CD14-positive monocyte (primary cell): ENCODE measurements around the gene KIF1B. TPM values are rescaled to one million over a fixed set of nuclear protein-coding genes. Genes with fewer than 3 reads are reported as not detected.

Experiments used
- DNase-seq, 3 donors: peaks; one replicate each; pipeline ENCODE4 v3.0.0-alpha.2; 2011 to 2022
- H2AFZ ChIP-seq: 2 replicates; pipeline ENCODE4 v1.6.0; 2012; ENCODE audit warnings: mild to moderate bottlenecking, low read depth, low read length, inconsistent platforms; ENCODE audit not compliant: insufficient read depth, poor library complexity, severe bottlenecking
- H3K27ac ChIP-seq, 2 donors: 1 replicate in 1 of 2; 2 replicates in 1 of 2; pipeline ENCODE4 v1.5.1; 2012 to 2013; ENCODE audit warnings: low read length in 2 of 2, control low read depth in 1 of 2, inconsistent platforms in 1 of 2, low read depth in 1 of 2, mild to moderate bottlenecking in 1 of 2
- H3K27me3 ChIP-seq, 2 donors: one replicate each; pipeline versions ENCODE4 v1.6.0 to v1.6.1; 2011 to 2013; ENCODE audit warnings: low read length in 2 of 2; ENCODE audit not compliant: control insufficient read depth in 2 of 2, insufficient read depth in 2 of 2
- H3K36me3 ChIP-seq, 2 donors: replicated peaks in 1 of 2; 1 replicate in 1 of 2; 2 replicates in 1 of 2; pipeline versions ENCODE4 v1.5.1 to v1.6.1; 2012 to 2013; ENCODE audit warnings: low read length in 2 of 2, control low read depth in 1 of 2, inconsistent platforms in 1 of 2, mild to moderate bottlenecking in 1 of 2; ENCODE audit not compliant: insufficient read depth in 2 of 2, control insufficient read depth in 1 of 2
- H3K4me1 ChIP-seq, 2 donors: 1 replicate in 1 of 2; 2 replicates in 1 of 2; pipeline versions ENCODE4 v1.5.1 to v1.6.1; 2012 to 2013; ENCODE audit warnings: low read length in 2 of 2, control low read depth in 1 of 2, inconsistent platforms in 1 of 2, mild to moderate bottlenecking in 1 of 2, moderate library complexity in 1 of 2; ENCODE audit not compliant: insufficient read depth in 2 of 2, control insufficient read depth in 1 of 2
- H3K4me2 ChIP-seq: replicated peaks from 2 replicates; pipeline ENCODE3; 2012; ENCODE audit warnings: low read length, moderate library complexity, mild to moderate bottlenecking; ENCODE audit not compliant: poor library complexity, severe bottlenecking; ENCODE audit errors: extremely low read depth
- H3K4me3 ChIP-seq, 3 experiments: fragments of 200-600 bp in 1 of 3; sonication (generic) in 1 of 3; replicated peaks in 1 of 3; 1 replicate in 2 of 3; 2 replicates in 1 of 3; pipeline ENCODE4 v1.5.1; 2011 to 2013; ENCODE audit warnings: low read length in 3 of 3, mild to moderate bottlenecking in 3 of 3, control low read depth in 2 of 3, low read depth in 2 of 3, inconsistent platforms in 1 of 3, moderate library complexity in 1 of 3
- H3K79me2 ChIP-seq: 2 replicates; pipeline ENCODE4 v1.6.0; 2012; ENCODE audit warnings: mild to moderate bottlenecking, control low read depth, inconsistent platforms, low read length, moderate library complexity; ENCODE audit not compliant: insufficient read depth
- H3K9ac ChIP-seq: 2 replicates; pipeline ENCODE4 v1.6.0; 2017; ENCODE audit warnings: low read length, mild to moderate bottlenecking; ENCODE audit not compliant: insufficient read depth, poor library complexity, severe bottlenecking
- H3K9me3 ChIP-seq, 2 donors: replicated peaks in 1 of 2; 1 replicate in 1 of 2; 2 replicates in 1 of 2; pipeline versions ENCODE4 v1.5.1 to v1.6.1; 2012 to 2013; ENCODE audit warnings: low read length in 2 of 2, control low read depth in 1 of 2; ENCODE audit not compliant: control insufficient read depth in 1 of 2, insufficient read depth in 1 of 2
- H4K20me1 ChIP-seq: 2 replicates; pipeline ENCODE4 v1.6.0; 2012; ENCODE audit warnings: mild to moderate bottlenecking, low read length, control low read depth, moderate library complexity; ENCODE audit not compliant: insufficient read depth
- H3K27ac Mint-ChIP-seq, 7 donors: one replicate each; pipeline ENCODE4 v1.8.0; 2020; ENCODE audit warnings: mild to moderate bottlenecking in 7 of 7, mixed read lengths in 7 of 7, moderate library complexity in 6 of 7, inconsistent platforms in 2 of 7
- H3K27me3 Mint-ChIP-seq, 3 donors: one replicate each; pipeline ENCODE4 v1.8.0; 2021 to 2022; ENCODE audit warnings: low read depth in 3 of 3, mild to moderate bottlenecking in 3 of 3, mixed read lengths in 3 of 3, moderate library complexity in 3 of 3, inconsistent platforms in 1 of 3
- H3K36me3 Mint-ChIP-seq, 2 donors: one replicate each; pipeline ENCODE4 v1.8.0; 2020; ENCODE audit warnings: mixed read lengths in 2 of 2, inconsistent platforms in 1 of 2, mild to moderate bottlenecking in 1 of 2
- H3K4me1 Mint-ChIP-seq: one replicate; pipeline ENCODE4 v1.8.0; 2020; ENCODE audit warnings: mild to moderate bottlenecking, mixed read lengths
- H3K4me3 Mint-ChIP-seq, 2 donors: one replicate each; pipeline ENCODE4 v1.8.0; 2020; ENCODE audit warnings: mild to moderate bottlenecking in 2 of 2, mixed read lengths in 2 of 2, moderate library complexity in 1 of 2
- H3K9me3 Mint-ChIP-seq, 7 donors: one replicate each; pipeline ENCODE4 v1.8.0; 2020 to 2022; ENCODE audit warnings: mixed read lengths in 7 of 7, mild to moderate bottlenecking in 6 of 7, moderate library complexity in 6 of 7, inconsistent platforms in 2 of 7
- WGBS: methylation state at CpG from one replicate; pipeline ENCODE4 v1.1.5; 2013; ENCODE audit warnings: missing lambda C conversion rate; ENCODE audit not compliant: insufficient coverage; 5-methylcytosine and 5-hydroxymethylcytosine counted together
- intact Hi-C, 2 donors: fragments of 100-400 bp; cut with micrococcal nuclease; formaldehyde crosslinking; loops; one replicate each; pipeline versions ENCODE4 v1.15.0 to v1.15.1; 2023
- polyA plus RNA-seq, 3 donors: library from polyadenylated mRNA; depleted of rRNA in 1 of 3; unstranded in 2 of 3; stranded (reverse) in 1 of 3; fragments of 300-500 nt in 2 of 3; fragments of >200 nt in 1 of 3; fragmentation: Illumina TruSeq in 2 of 3; gene quantifications; 1 replicate in 2 of 3; 2 replicates in 1 of 3; pipeline ENCODE4 v1.2.3, GENCODE V29; 2012 to 2021
- TF ChIP-seq, protein P1 (sequence below): fragments of 200-600 bp; IDR thresholded peaks from one replicate; pipeline ENCODE4 v1.8.0; 2022; ENCODE audit warnings: antibody characterized with exemption, mild to moderate bottlenecking

Gene KIF1B
- polyA plus RNA-seq, 3 donors, result 3.0 to 7.0 (median 3.3) TPM

DNA sequence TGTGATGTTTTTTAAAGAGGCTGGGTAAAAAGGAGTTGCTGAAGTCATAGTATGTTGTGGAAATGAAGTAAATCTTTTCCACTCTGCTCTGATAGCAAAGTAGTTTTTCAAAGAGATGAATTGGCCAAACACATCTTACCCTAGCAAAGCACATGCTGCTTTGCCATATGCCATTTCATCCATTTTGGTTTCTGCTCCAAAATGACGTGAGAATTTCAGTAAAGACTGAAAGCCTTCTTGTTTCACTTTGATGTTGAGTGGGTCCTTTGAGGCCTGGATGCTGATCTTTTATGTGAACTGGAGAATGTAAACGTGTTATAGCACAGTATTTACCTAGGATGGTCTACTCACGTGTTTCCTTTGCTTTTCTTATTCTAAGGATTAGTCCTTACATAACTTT is 115.2 kb downstream of the KIF1B start:
- WGBS, result 100% methylated on average over 1 of the region's 3 CpGs
- no peak overlapping the region for H3K4me3 ChIP-seq
- no peak overlapping the region for H3K27ac ChIP-seq
- Mint-ChIP-seq H3K9me3 (no peaks in the 10 kb centered on the region), H3K4me3 (no peak overlapping the region), H3K36me3 (peaks cover 57 to 59% of the 10 kb centered on the region in 2 donors), H3K27me3 (peaks cover 0 to 2% (median 0%) of the 10 kb centered on the region in 3 donors), H3K4me1 (peaks cover 7% of the 10 kb centered on the region), H3K27ac (no peak overlapping the region)
- H3K27me3 ChIP-seq, result no peaks in the 10 kb centered on the region
- no peaks in the 10 kb centered on the region for H3K4me1 ChIP-seq
- H3K9me3 ChIP-seq, result no peaks in the 10 kb centered on the region
- H4K20me1 ChIP-seq, result no peaks in the 10 kb centered on the region
- intact Hi-C loops, result no loop called here
- no peaks in the 10 kb centered on the region for H3K79me2 ChIP-seq
- H3K36me3 ChIP-seq, result peaks cover 53 to 80% of the 10 kb centered on the region in 2 donors
- no peak overlapping the region for H2AFZ ChIP-seq
- H3K9ac ChIP-seq, result no peak overlapping the region
- DNase-seq, result no peak
- H3K4me2 ChIP-seq, result no peak overlapping the region
- TF ChIP-seq, protein P1, sequence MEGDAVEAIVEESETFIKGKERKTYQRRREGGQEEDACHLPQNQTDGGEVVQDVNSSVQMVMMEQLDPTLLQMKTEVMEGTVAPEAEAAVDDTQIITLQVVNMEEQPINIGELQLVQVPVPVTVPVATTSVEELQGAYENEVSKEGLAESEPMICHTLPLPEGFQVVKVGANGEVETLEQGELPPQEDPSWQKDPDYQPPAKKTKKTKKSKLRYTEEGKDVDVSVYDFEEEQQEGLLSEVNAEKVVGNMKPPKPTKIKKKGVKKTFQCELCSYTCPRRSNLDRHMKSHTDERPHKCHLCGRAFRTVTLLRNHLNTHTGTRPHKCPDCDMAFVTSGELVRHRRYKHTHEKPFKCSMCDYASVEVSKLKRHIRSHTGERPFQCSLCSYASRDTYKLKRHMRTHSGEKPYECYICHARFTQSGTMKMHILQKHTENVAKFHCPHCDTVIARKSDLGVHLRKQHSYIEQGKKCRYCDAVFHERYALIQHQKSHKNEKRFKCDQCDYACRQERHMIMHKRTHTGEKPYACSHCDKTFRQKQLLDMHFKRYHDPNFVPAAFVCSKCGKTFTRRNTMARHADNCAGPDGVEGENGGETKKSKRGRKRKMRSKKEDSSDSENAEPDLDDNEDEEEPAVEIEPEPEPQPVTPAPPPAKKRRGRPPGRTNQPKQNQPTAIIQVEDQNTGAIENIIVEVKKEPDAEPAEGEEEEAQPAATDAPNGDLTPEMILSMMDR, result no peak

DNA sequence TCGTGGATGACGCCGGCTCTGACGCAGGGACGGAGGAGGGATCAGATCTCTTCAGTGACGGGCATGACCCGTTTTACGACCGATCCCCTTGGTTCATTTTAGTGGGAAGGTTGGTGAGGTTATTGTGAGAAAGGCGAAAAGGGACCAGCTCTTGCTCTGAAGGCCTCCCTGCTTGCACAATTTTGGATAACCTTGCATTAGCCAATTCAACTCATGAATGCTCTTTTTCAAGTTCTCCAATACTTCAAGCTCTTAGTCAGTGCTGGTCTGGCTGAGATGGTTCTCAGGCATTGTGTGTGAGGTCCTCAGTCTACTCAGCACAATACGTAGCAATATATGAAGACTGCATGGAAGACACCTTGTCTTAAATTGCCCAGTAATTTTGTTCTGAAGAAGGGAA is 115.9 kb downstream of the KIF1B start:
- TF ChIP-seq, protein P1, result no peak
- Mint-ChIP-seq H3K4me3 (no peak overlapping the region), H3K9me3 (no peaks in the 10 kb centered on the region), H3K36me3 (peaks cover 61 to 63% of the 10 kb centered on the region in 2 donors), H3K4me1 (peaks cover 7% of the 10 kb centered on the region), H3K27ac (no peak overlapping the region), H3K27me3 (peaks cover 0 to 2% (median 0%) of the 10 kb centered on the region in 3 donors)
- DNase-seq, result no peak
- no peak overlapping the region for H3K9ac ChIP-seq
- no peaks in the 10 kb centered on the region for H3K79me2 ChIP-seq
- no peaks in the 10 kb centered on the region for H3K9me3 ChIP-seq
- no peaks in the 10 kb centered on the region for H3K4me1 ChIP-seq
- H3K4me2 ChIP-seq, result no peak overlapping the region
- no peaks in the 10 kb centered on the region for H4K20me1 ChIP-seq
- H3K27me3 ChIP-seq, result no peaks in the 10 kb centered on the region
- H3K36me3 ChIP-seq, result peaks cover 54 to 87% of the 10 kb centered on the region in 2 donors
- 98% methylated on average over 8 of the region's 11 CpGs for WGBS
- H2AFZ ChIP-seq, result no peak overlapping the region
- no peak overlapping the region for H3K4me3 ChIP-seq
- intact Hi-C loops, result no loop called here
- H3K27ac ChIP-seq, result no peak overlapping the region
